A549 treated with DMSO at 1 μM for 4 hours (cell line): ENCODE measurements around the gene SRPK3. TPM values are rescaled to one million over a fixed set of nuclear protein-coding genes. Genes with fewer than 3 reads are reported as not detected.

Experiments
- total RNA-seq: library from RNA; stranded (reverse); fragments of 200-300 nt; extraction: Qiagen RNA extraction; gene quantifications from 5 replicates; pipeline ENCODE4 v1.2.3, GENCODE V29; 2022; ENCODE audit warnings: low read depth

The SRPK3 gene
- total RNA-seq: 0.03 to 0.13 TPM (median 0.07 TPM) in 4 of 5 replicates, not detected in the other

GRCh38 chrX:153780678-153781427 lies at the start of gene SRPK3:
TSS of gene SRPK3 (plus strand) at chrX:153781041. CDS start at chrX:153781087, 46 bp downstream.

GRCh38 chrX:153763989-153764755 lies 16.7 kb upstream of the SRPK3 start, which contains the start of gene PLXNB3:
TSS of gene PLXNB3 (plus strand) at chrX:153764249. CDS start at chrX:153765536, 1,287 bp downstream.

GRCh38 chrX:153794018-153794896 lies 13.4 kb downstream of the SRPK3 start, which contains the start of the genes IDH3G and SSR4:
TSS of gene IDH3G (minus strand) at chrX:153794375. CDS start at chrX:153794326, 49 bp downstream.
TSS of gene SSR4 (plus strand) at chrX:153794668. CDS start at chrX:153794688, 20 bp downstream.

GRCh38 chrX:153829799-153830639 lies 49.2 kb downstream of the SRPK3 start, which contains the start of gene PDZD4:
TSS of gene PDZD4 (minus strand) at chrX:153830544. CDS start at chrX:153830298, 246 bp downstream.

Other genes starting within 250 kb of the SRPK3 start
- 37.2 to 55.3 TPM (median 50.7 TPM) in 5 replicates for gene CCNQ, start 181.9 kb upstream of the SRPK3 start, total RNA-seq
- 0.84 to 1.6 TPM (median 1.2 TPM) in 5 replicates for gene DUSP9, start 133.8 kb upstream of the SRPK3 start, total RNA-seq
- 0.19 to 0.58 TPM (median 0.25 TPM) in 3 of 5 replicates, not detected in the others for gene PNCK, start 107.2 kb upstream of the SRPK3 start, total RNA-seq
- gene SLC6A8, start 93.1 kb upstream of the SRPK3 start, total RNA-seq: 10.4 to 12.4 TPM (median 12.0 TPM) in 5 replicates
- 335 to 456 TPM (median 363 TPM) in 5 replicates for gene BCAP31, start 56.7 kb upstream of the SRPK3 start, total RNA-seq
- 2.4 to 4.1 TPM (median 3.4 TPM) in 5 replicates for gene ABCD1, start 56.2 kb upstream of the SRPK3 start, total RNA-seq
- 1.3 to 4.6 TPM (median 3.7 TPM) in 5 replicates for gene PLXNB3, start 16.8 kb upstream of the SRPK3 start, total RNA-seq
- 53.9 to 64.2 TPM (median 61.9 TPM) in 5 replicates for gene IDH3G, start 13.3 kb downstream of the SRPK3 start, total RNA-seq
- gene SSR4, start 13.6 kb downstream of the SRPK3 start, total RNA-seq: 379 to 436 TPM (median 396 TPM) in 5 replicates
- gene PDZD4, start 49.5 kb downstream of the SRPK3 start, total RNA-seq: 3.2 to 4.1 TPM (median 3.4 TPM) in 5 replicates
- gene L1CAM, start 105.1 kb downstream of the SRPK3 start, total RNA-seq: 21.2 to 25.8 TPM (median 21.8 TPM) in 5 replicates
- gene AVPR2, start 123.6 kb downstream of the SRPK3 start, total RNA-seq: 0.07 to 0.10 TPM (median 0.09 TPM) in 4 of 5 replicates, not detected in the other
- 1.4 to 2.3 TPM (median 1.8 TPM) in 5 replicates for gene ARHGAP4, start 145.2 kb downstream of the SRPK3 start, total RNA-seq
- 188 to 229 TPM (median 214 TPM) in 5 replicates for gene NAA10, start 154.0 kb downstream of the SRPK3 start, total RNA-seq
- gene RENBP, start 163.6 kb downstream of the SRPK3 start, total RNA-seq: 0.07 to 0.16 TPM (median 0.09 TPM) in 4 of 5 replicates, not detected in the other
- gene HCFC1, start 190.8 kb downstream of the SRPK3 start, total RNA-seq: 40.4 to 49.7 TPM (median 44.7 TPM) in 5 replicates
- gene TMEM187, start 191.7 kb downstream of the SRPK3 start, total RNA-seq: 5.3 to 8.3 TPM (median 6.9 TPM) in 5 replicates
- gene IRAK1, start 238.9 kb downstream of the SRPK3 start, total RNA-seq: 215 to 239 TPM (median 234 TPM) in 5 replicates